ENCODE data around the gene PLCB1.

Gene PLCB1

GRCh38 chr20:8788831-8789230 lies 656.8 kb downstream of the PLCB1 start:
- TF ChIP-seq, protein P1, sequence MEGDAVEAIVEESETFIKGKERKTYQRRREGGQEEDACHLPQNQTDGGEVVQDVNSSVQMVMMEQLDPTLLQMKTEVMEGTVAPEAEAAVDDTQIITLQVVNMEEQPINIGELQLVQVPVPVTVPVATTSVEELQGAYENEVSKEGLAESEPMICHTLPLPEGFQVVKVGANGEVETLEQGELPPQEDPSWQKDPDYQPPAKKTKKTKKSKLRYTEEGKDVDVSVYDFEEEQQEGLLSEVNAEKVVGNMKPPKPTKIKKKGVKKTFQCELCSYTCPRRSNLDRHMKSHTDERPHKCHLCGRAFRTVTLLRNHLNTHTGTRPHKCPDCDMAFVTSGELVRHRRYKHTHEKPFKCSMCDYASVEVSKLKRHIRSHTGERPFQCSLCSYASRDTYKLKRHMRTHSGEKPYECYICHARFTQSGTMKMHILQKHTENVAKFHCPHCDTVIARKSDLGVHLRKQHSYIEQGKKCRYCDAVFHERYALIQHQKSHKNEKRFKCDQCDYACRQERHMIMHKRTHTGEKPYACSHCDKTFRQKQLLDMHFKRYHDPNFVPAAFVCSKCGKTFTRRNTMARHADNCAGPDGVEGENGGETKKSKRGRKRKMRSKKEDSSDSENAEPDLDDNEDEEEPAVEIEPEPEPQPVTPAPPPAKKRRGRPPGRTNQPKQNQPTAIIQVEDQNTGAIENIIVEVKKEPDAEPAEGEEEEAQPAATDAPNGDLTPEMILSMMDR (IDR thresholded peaks at IDR 0.05), result no peak
- no peak for DNase-seq (ENCODE audit: low spot score)
- Histone ChIP-seq H3K27ac (no peak overlapping the region), H3K4me3 (no peak overlapping the region)

DNA sequence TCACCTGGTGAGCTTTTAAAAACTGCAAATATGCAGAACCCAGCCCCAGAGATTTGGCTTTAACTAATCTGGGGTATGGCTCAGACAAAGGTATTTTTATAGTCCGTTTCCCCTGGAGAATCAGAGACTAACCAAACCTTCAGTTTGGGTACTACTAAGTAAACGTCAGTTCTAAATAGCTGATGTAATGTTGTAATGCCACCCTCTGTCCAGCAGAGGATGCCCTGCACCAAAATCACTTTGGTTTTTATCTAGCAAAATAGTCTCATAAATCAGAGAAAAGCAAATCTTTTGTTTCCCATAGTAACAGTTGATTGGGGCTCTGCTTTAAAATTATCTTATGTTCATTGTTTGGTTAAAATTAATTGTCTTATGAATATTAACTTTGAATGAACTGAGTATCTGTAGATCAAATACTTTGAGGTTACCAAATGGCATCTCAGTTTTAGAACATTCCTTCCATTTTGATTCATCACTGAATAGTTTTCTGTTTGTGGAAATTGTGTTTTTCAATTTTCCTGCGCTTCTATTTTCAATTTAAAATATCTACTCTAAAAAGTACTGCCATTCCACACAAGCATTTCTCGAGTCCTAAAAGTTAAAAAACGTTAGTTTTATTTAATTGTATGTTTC lies 658.5 kb downstream of the PLCB1 start:
- Histone ChIP-seq H3K4me3 (no peak overlapping the region), H3K27ac (peak overlapping the region in 1 of 2 donors; percentile 11)
- TF ChIP-seq, protein P1 (IDR thresholded peaks at IDR 0.05), result peak; percentile 89
- DNase-seq (ENCODE audit: low spot score), result no peak

DNA sequence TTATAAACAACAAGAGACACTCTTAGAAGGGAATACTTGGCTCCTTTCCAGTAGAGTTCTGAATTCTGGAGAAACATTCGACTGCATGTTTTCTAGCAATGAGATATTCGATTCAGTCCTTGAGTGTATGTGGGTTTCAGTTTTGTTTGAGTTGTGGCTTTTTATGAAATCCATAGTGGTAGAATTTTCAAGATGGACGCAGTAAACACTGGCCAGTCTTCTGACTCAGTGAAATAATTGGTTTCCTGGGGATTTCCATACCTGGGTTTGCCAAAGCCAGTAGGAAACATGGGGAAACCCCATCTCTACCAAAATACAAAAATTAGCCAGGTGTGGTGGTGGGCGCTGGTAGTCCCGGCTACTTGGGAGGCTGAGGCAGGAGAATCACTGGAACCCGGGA lies 663.3 kb downstream of the PLCB1 start:
- Histone ChIP-seq H3K4me3 (no peak overlapping the region), H3K27ac (no peak overlapping the region)
- DNase-seq (ENCODE audit: low spot score), result no peak
- TF ChIP-seq, protein P1 (IDR thresholded peaks at IDR 0.05), result no peak

- Histone ChIP-seq H3K4me3 (no peak overlapping the region), H3K27ac (peak overlapping the region in 1 of 2 donors; percentile 9)
- no peak for DNase-seq (ENCODE audit: low spot score)
- TF ChIP-seq, protein P1 (IDR thresholded peaks at IDR 0.05), result no peak
Observed at GRCh38 chr20:8796088-8796660, 664.1 kb downstream of the PLCB1 start.

GRCh38 chr20:8798505-8798904 lies 666.4 kb downstream of the PLCB1 start:
- DNase-seq (ENCODE audit: low spot score), result no peak
- TF ChIP-seq, protein P1 (IDR thresholded peaks at IDR 0.05), result no peak
- Histone ChIP-seq H3K4me3 (no peak overlapping the region), H3K27ac (peak overlapping the region in 1 of 2 donors; percentile 19)

DNA sequence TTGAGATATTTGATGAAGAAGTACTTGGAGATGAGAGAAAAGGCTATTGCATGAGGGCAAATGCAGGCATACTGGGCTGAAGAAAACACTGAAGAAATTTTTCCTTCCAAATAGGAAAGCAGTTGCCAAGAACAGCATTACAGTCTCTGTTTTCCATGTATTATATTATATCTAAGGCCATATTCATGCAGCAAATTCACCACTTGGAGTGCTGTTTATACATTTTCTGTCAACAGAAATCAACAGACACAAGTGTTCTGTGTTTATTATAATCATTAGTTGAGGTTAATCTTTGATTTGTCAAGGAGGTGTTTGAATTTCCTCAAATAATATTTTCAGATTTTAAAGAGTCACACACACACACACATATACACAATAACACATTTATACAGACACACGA lies 668.0 kb downstream of the PLCB1 start:
- TF ChIP-seq, protein P1 (IDR thresholded peaks at IDR 0.05), result no peak
- no peak overlapping the region for H3K27ac ChIP-seq
- no peak overlapping the region for H3K4me3 ChIP-seq
- DNase-seq (ENCODE audit: low spot score), result no peak

DNA sequence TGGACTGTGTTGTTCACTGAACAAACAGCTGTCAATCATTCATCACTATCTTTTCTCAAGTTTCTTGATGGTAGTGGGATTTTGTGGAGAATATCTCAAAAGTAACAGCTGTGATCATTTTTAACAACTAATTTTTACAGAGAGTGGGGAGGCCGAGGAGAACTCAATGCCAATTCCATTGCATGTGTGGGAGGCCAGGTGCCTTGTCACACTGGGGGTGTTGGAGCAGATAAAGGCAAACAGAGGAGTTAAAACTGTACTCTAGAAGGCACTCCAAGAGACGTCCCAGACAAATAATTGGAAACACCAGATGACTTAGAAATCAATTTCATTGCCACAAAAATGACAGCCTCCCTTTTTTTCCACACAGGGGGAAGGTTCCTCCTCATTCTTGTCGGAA lies 669.6 kb downstream of the PLCB1 start:
- DNase-seq (ENCODE audit: low spot score), result no peak
- Histone ChIP-seq H3K27ac (no peak overlapping the region), H3K4me3 (no peak overlapping the region)
- TF ChIP-seq, protein P1 (IDR thresholded peaks at IDR 0.05), result no peak
